GM19099 (cell line): ENCODE measurements around the gene CELF4.

Experiments used
- POLR2A ChIP-seq: IDR thresholded peaks from 3 replicates; pipeline ENCODE4 v1.6.1; 2011; ENCODE audit warnings: low read depth; ENCODE audit not compliant: insufficient read length; ENCODE audit errors: extremely low read depth

Gene CELF4

GRCh38 chr18:37561986-37562385, 3.6 kb downstream of the CELF4 start:
- no peak for TF ChIP-seq POLR2A

- no peak for TF ChIP-seq POLR2A
Measured at GRCh38 chr18:37560003-37560402, 5.6 kb downstream of the CELF4 start.

GRCh38 chr18:37559194-37559593, 6.4 kb downstream of the CELF4 start:
- TF ChIP-seq POLR2A: no peak

- no peak for TF ChIP-seq POLR2A
Measured at GRCh38 chr18:37554399-37554787, 11.2 kb downstream of the CELF4 start.

DNA sequence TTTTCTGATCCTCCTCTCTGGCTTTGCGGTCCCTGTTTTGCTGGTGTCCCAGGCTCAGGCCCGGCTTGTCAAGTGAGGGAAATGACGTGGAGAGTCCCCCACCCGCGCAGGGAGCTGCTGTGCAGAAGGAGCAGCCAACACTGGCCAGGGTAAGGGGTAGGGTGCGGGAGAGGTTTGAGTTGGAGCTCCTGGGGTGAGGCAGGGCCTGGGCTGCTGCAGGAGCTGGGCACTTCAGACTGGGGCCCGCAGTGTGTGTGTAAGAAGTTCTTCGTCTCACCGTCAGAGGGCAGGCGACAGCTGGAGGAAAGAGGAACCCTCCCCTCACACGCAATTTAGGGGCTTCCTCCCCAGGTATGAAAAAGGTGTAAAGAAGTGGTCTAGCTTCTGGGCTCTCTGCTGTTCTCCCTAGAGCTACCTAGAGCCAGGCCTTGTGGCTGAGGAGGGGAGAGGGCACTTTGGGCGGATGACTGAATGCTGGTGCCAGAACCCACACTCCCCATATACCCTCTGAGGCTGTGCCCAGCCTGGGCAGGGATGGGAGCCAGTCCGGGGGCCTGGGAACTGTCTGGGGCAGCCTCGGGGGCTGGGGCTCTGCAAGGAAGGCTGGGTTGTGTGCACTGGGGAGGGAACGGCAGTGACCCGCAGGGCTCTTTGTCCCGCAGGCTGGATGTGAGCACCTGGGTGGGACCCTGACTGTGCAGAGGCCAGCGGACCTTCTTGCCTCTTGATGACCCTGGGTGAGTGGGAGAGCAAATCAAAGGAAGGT, 11.8 kb downstream of the CELF4 start:
- TF ChIP-seq POLR2A: no peak

DNA sequence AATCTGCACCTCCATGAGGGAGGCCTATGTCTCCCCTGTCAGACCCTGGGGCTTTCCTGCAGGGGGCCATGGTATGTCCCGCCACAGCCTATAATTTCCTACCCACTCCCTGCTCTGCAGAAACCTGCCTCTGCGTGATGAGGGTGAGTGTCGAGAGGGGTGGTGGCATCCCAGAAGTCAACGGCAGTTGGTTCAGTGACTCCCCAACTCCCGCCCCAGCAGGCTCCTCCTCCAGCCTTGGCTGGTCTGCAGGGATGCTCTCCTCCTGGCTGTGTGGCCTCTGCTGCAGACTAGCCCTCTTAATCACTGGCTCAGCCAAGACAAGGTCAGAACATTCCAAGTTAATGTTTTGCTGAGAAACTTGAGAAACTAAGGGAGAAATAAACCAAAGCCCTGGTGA, 13.3 kb downstream of the CELF4 start:
- TF ChIP-seq POLR2A: no peak

- no peak for TF ChIP-seq POLR2A
Measured at GRCh38 chr18:37551846-37552245, 13.8 kb downstream of the CELF4 start.

- no peak for TF ChIP-seq POLR2A
Measured at GRCh38 chr18:37551249-37551648, 14.3 kb downstream of the CELF4 start.

- TF ChIP-seq POLR2A: no peak
Measured at GRCh38 chr18:37550118-37550875, 15.3 kb downstream of the CELF4 start.

DNA sequence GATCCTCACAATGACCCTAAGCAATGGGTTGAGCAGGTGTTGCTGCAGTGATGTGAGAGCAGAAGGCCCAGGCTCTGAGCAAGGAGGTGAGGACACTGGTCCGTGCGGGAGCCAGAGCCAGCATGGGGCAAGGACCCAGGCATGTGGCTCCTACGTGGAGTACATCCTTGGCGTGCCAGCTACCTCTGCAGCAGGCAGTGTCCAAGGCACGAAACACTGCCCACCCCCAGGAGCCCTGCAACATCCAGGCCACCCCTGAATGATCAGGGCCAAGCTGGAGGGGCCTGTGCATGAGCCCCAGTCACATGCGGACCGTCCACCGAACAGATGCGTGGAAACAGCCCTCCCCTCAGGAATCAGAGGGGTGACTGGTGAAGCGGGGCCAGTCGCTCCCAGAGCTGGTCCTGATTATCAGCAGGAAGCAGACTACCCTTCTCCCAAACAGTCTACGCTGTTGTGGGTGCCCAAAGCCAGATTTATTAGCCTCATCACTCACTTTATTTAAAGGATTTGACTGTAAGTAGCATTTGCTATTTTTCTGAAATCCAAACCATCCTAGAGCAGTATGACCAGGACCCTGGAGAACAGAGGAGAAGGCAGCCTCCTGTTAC, 16.8 kb downstream of the CELF4 start:
- no peak for TF ChIP-seq POLR2A

GRCh38 chr18:37547196-37547827, 18.3 kb downstream of the CELF4 start:
- TF ChIP-seq POLR2A: no peak

- no peak for TF ChIP-seq POLR2A
Measured at GRCh38 chr18:37546651-37547050, 18.9 kb downstream of the CELF4 start.

DNA sequence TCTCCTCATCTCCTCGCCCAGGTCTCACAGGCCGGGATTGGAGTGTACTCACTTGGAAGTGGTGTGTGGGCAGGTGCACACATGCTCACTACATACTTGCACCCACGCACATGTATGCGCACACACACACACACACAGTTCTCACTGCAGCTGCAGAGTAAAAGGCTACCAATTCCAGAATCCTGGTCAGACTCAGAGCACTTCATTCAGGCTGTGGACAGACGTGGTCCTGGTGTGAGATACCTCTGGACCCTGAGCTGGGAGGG, 19.4 kb downstream of the CELF4 start:
- TF ChIP-seq POLR2A: no peak

- no peak for TF ChIP-seq POLR2A
Measured at GRCh38 chr18:37545461-37546271, 19.9 kb downstream of the CELF4 start.

DNA sequence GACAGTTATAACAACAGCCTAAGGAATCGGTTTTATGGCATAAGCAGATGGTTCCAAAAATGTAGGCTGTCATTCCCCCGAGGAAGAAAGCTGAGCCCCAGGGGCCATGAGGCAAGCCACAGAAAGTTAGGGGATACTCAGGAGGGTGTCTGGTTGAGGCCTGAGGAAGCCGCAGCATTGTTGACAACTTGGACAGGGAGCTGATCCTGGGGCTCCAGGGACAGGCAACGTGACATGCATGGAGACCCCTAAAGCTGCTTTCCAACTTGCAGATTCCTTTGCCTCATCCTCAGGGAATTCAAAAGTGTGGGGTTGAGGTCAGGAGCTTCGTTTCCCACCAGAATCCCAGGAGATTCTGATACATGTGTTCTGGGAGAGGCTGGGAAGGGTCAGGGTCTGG, 20.9 kb downstream of the CELF4 start:
- TF ChIP-seq POLR2A: no peak
